Measurements from ENCODE around the gene AK1.
A peak's percentile ranks its signal among the peaks of the same experiment; 100 is the strongest.
"Not testable (repeated sequence)": the region's sequence is repeated elsewhere in the genome, so short reads cannot be mapped to it uniquely, and the experiment has no call there.

The AK1 gene

DNA sequence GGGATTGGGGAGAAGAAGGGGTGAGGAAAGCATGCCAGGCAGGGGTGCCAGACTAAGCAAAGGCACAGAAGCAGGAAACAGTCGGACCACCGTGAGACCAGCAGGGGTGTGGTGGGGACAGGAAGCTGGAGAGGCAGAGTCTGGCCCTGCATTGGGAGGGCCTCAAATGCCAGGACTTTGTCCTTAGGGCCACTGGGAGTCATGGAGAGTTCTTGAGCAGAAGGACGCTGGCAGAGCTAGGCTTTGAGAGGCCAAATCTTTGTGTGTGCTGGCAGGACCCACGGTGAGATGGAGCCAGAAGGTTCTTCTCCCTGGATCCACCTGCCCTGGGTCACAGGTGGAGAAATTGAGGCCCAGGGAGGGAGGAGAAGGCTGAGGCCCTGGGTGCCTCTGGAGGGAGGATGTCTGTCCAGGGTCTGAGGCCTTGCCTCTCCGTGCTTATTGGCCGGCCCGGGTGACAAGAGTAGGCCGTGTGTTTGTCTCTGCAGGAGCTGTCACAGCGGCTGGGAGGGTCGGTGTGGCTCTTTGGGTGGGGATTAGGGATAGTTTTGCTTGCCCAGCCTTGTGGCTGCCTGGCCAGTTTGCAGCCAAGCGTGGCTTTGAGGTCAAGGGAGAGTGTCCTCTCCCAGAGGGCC, 21.3 kb downstream of the AK1 start:
- no peak for DNase-seq
- in situ Hi-C loops (cut with MboI; ENCODE audit: low pct_unique_long_range_greater_than_20kb, low sequenced_read_pairs): no loop called here

DNA sequence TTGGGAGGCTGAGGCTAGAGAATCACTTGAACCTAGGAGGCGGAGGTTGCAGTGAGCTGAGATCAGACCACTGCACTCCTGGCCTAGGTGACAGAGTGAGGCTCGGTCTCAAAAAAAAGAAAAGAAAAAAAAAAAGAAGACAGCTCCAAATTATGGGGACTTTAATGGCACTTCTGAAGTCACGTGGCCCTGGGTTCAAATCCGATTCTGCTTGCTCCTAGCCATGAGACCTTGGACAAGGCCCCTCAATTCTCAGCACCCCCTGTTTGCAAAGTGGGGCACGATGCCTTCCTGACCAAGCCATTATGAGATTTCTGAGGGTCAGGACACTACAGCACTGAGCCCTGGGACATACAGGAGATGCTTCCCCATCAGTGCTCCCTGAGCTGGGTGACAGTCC, 22.0 kb downstream of the AK1 start:
- no peak for DNase-seq
- in situ Hi-C loops (cut with MboI; ENCODE audit: low pct_unique_long_range_greater_than_20kb, low sequenced_read_pairs): no loop called here

DNA sequence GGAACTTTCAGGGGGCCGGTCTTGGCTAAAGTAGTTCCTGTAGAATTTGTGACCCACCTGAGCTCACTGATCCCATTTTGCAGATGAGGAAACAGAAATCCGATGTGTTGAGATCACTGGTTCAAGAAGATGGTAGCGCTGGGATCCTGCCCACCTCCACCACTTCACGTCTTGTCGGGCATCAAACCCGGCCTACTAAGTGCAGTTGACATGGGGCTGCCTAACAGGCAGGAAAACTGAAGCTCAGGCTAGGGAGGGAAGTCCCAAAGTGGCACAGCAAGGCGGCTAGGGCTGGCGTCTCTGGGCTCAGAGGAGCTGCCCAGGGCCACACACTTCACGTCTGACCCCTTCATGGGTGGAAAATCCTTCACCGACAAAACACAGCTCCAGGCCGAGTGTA, 22.5 kb downstream of the AK1 start:
- in situ Hi-C loops (cut with MboI; ENCODE audit: low pct_unique_long_range_greater_than_20kb, low sequenced_read_pairs): no loop called here

DNA sequence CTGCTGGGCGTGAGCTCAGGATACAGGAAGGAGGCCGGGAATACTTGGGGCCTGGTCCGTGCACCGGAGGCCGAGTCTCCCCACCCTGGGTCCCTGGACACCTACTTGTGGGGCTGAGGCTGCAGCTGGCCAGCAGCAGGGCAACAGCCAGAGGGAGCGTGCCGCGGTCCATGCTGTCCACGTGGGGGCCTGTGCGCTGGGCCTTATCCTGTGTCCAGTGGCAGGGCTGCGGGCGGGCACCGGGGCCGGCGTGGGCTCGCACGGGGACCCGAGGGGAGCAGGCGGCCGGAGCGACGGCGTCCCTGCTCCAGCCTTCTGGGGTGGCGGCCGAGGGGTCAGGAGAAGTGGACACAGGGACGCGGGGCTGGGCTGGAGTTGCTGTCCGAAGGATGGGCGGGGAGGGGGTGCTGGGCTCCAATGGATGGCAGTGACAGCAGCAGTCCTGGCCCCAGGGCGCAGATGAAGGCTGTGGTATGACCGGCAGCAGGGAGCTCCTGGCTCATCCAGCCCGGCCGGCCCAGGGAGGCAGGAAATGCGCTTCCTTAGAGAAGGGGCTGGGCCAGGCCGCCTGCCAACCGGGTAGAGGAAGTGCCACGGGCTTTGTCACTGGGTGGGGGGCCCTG, 23.2 kb downstream of the AK1 start, which contains the start of gene ENG:
TSS of gene ENG (minus strand) at position 475 of the 623 bp plus-strand sequence. CDS start at position 172, 303 bp downstream.
- in situ Hi-C loops (cut with MboI; ENCODE audit: low pct_unique_long_range_greater_than_20kb, low sequenced_read_pairs): no loop called here
- DNase-seq: peak; percentile 35

More for the DNA sequence above, 22.5 kb downstream of the AK1 start:
- no peak for DNase-seq

DNA sequence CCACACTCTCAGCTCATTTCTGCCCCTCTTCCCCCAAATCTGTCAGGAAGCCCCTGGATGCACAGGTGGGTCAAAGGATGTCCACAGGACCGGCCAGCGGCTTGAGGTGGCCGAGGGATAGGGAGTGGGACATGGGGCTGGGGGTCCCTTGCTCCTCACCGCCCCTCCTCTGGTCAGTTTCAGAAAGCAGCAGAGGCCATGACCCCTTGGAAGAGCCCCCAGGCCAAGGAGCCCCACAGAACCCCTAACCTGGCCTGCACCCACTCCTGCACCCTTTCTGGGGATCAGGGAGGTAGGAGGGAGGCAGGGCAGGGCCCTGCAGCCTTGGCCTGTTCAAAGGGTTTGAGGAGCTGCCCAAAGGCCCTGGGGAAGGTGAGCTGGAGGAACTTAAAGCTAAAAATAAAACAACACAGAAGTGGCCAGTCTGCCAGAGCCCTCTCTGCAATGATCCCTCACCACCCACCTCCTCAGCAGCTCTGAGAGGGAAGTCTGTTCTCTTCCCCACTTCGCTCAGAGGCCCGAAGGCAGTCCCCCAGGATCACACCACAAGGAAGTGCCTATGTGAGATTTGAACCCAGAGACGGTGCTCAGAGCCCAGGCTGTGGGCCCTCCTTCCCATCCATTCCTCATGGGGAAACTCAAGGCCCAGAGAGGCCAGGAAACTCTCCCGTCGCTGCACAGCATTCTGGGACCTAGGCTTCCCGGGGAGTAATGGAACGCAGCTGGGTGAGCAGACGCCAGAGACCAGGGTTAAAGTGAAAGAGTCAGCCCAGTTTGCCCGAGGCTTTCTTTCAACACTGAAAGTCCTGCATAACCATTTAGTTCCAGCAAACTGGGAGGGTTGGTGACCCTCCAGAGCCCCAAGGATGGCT, 23.9 kb downstream of the AK1 start:
- DNase-seq: peak; percentile 42
- in situ Hi-C loops (cut with MboI; ENCODE audit: low pct_unique_long_range_greater_than_20kb, low sequenced_read_pairs): no loop called here

DNA sequence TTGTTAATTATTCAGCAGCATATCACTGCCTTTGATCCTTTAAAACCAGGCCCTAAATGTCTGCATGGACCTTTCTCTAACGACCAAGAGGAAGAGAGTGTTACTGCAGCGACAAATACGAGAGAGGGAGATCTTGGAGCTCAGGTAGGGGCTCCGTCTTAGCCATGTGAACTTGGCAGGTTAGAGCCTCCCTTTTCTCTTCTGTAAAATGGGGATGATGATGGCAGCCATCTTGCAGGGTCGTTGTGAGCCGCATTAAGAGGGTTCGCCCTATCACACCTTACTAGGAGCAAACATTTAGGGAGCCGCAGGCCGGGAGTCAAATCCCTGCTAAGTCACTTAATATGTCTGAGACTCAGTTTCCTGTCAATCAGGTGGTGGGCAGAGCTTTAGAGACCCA, 24.6 kb downstream of the AK1 start:
- in situ Hi-C loops (cut with MboI; ENCODE audit: low pct_unique_long_range_greater_than_20kb, low sequenced_read_pairs): no loop called here
- DNase-seq: no peak

DNA sequence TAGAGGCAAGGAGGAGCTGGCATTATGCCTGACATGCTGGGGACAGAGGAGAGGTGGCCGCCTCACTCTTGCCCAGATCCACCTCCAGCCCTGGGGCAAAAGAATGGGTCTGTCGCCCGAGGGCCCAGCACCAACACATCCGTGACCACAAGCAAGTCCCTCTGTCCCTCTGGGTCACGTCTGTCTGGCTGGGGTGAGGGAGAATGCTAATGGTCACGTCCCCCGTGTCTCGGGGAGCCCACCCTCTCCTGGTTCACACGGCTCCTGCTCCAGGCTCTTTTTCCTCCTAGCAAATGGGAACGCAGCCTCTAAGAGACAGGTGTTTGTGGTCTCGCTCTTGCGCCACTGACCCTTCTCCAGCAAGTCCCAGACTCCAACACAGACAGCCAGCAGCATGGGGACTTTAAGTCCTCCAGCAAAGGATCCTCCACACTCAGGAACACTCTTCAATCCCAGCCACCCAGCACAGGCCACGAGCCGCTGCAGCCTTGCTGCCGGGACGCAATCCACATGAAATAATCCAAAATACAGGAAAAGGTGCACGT, 27.1 kb downstream of the AK1 start:
- in situ Hi-C loops (cut with MboI; ENCODE audit: low pct_unique_long_range_greater_than_20kb, low sequenced_read_pairs): no loop called here
- DNase-seq: no peak

DNA sequence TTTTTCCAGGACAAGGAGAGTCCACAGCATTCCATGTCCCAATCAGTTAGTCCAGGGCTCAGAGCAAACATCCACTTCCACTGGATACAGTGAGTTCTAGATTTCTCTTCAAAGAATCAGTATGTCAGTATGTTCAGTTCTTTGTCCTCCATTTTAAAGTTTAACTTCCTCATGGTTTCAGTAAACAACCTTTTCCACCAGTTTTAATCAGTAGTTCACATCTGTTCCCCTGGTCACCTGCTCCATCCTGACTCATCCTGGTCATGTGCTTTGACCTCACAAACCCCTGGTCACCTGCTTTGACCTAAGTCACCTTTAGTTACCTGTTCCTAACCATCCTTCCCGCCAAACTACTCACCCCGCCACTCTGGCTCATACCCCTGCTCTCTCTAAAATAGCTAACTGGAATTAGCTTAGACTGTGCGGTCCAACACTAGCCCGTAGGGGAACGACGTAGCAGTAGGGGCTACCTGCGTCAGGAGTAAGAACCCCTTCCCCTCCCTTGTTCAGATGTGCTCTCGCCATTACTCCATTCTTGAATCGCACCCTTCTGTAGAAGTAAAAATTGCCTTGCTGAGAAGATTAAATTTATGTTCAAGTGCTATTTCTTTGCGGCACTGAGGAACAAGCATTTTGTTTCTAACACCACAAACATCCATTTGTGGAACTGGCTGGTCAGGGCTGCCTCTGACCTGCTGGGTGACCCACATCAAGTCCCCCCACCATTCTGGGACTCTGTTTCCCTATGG, 28.5 kb downstream of the AK1 start:
- in situ Hi-C loops (cut with MboI; ENCODE audit: low pct_unique_long_range_greater_than_20kb, low sequenced_read_pairs): no loop called here

DNA sequence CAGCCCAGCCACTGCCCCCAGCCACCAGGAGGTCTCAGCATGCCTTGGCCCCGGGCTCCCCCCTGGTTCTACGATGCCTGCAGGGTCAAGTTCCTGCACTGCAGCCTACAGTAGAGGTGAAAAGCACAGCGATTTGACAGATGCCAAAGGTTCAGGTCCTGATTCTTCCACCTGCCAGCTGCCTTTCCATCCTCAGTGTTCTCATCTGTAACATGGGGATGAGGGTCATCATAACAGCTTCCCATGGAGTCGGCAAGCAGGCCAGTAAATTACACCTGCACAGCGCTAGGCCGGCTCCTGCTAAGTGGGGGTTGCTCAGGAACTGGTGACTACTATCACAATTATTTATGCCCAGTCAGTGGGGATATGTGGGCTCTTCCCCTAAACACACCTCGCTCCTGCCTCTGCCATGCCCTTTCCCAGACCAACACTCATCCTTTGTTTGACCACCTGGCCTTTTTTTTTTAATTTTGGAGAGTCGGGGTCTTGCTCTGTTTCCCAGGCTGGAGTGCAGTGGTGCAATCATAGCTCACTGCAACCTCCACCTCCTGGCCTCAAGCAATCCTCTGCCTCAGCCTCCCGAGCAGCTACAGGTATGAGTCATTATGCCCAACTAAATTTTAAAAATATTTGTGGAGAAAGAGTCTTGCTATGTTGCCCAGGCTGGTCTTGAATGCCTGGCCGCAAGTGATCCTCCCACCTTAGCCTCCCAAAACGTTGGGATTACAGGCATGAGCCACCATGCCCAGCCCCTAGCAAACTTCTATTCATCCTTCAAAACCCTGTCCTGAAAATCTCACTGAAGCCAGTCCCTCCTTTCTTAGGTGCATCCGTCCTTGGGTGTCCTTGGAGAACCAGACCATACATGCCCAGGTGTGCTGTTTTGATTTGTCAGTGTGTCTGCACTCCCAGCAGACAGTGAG, 29.4 kb downstream of the AK1 start:
- in situ Hi-C loops (cut with MboI; ENCODE audit: low pct_unique_long_range_greater_than_20kb, low sequenced_read_pairs): no loop called here
- no peak for DNase-seq

More for the DNA sequence above, 28.5 kb downstream of the AK1 start:
- no peak for DNase-seq

DNA sequence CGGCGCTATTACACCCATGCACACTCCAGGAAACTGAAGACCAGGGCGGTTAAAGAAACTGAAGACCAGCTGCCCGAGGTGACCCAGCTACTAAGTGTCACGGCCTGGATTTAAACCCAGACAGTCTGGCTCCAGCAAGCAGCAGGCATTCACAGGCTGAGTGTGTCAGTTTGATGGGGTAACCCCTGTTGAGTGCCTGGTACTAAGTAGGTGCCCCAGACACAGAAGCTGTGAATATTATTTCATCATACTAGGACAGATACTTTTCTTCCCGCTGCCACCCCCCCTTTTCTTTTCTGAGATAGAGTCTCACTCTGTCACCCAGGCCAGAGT, 30.3 kb downstream of the AK1 start:
- no peak for DNase-seq
- in situ Hi-C loops (cut with MboI; ENCODE audit: low pct_unique_long_range_greater_than_20kb, low sequenced_read_pairs): no loop called here

DNA sequence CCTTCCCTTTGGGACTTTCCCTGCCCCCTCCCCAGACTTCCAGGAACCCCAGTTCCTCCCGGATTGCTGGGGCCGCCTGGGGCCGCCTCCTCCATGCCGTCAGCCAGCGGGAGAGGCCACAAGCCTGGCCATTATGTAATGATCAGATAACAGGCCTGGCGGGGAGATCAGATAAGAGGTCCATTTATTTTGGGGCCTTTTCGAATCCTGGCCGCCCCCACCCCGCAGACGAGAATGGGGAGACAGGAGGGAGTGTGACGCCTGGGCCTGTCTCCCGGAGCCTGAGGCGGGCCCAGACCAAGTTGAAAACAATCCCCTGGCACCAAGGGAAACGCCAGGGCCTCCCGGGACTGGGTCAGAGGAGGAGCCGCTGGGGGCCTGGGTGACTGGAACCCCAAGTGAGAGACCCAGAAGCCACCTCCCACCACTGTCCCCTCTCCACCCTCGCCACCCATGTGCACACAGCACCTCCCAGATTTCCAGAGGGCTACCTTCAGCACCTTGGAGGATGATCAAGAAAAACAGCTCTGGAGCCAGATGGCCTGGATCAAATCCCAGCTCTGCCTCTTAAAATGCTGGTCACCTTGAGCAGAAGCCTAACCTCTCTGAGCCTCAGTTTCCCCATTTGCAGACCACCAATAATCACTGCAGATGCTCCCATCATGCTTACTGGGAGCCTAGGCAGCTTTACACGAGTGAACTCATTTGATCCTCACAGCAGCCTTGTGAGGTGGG, 30.9 kb downstream of the AK1 start:
- in situ Hi-C loops (cut with MboI; ENCODE audit: low pct_unique_long_range_greater_than_20kb, low sequenced_read_pairs): no loop called here
- DNase-seq: no peak

DNA sequence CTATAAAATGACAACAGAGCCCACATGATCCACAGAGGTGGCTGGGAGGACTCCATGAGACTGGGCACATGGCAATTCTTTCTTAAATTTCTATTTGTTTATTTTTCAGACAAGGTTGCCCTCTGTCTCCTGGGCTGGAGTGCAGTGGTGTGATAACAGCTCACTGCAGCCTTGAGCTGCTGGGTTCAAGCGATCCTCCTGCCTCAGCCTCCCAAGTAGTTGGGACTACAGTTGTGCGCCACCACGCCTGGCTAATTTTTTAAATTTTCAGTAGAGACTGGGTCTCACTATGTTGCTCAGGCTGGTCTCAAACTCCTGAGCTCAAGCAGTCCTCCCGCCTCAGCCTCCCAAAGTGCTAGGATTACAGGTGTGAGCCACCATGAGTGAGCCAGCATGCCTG, 31.9 kb downstream of the AK1 start:
- in situ Hi-C loops (cut with MboI; ENCODE audit: low pct_unique_long_range_greater_than_20kb, low sequenced_read_pairs): not testable (repeated sequence)

DNA sequence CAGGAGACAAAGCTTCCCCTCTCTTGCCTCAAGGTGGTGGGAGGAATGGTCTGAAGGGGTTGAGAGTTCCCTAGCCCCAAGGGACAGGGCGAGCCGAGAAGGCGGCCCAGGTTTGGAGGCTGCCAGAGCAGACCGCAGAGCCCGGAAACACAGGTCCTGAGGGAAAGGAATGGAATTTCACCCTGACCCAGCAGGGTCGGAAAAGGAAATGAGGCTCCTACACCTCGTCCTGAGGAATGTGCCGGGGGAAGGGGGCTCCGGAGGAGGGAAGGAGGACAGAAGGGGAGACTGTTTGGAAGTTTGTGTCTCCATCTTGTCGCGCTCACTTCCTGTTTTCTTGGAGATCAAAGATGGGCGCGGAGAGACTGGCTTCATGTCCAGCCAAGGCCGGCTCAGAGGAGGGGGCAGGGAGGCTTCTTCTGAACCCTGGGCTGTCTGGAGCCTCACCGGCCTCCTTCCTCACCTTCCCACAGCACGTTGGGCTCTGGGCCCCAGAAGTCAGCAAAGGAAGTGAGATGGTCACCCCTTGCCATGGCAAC, 32.6 kb downstream of the AK1 start:
- in situ Hi-C loops (cut with MboI; ENCODE audit: low pct_unique_long_range_greater_than_20kb, low sequenced_read_pairs): no loop called here
- no peak for DNase-seq

More for the DNA sequence above, 31.9 kb downstream of the AK1 start:
- DNase-seq: not testable (repeated sequence)

DNA sequence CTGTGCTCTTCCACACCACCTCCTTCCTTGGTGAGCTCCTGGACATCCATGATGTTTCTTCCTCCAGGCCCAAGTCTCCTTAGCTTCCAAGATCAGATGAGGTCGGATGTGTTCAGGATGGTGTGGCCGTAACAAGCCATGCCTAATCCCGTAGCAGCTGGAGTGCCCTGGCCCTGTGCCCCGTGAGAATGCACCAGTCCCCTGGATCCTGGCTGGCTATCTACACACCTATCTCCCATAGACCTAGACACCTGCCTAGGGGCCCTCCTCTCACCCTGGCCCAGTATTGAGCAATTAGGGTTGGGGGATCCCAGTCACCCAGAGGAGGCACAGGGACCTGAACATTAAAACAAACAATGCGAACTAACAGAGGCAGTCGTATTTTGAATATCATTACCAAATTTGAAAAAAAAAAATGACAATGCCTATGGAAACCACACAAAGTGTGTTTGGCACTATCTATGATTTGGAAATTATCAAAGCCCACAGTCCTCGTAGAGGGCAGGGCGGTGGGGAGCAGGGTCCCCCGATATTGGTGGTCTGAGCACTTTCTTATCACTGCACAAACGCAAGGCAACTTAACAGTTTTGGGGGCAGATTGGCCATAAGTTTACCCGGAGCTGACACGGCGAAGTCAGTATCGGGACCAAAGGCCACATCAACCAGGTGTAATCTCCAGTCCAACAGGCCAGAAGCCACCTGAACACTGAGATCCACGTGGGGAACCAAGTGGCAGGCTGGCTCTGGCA, 36.2 kb downstream of the AK1 start:
- in situ Hi-C loops (cut with MboI; ENCODE audit: low pct_unique_long_range_greater_than_20kb, low sequenced_read_pairs): no loop called here
- no peak for DNase-seq

DNA sequence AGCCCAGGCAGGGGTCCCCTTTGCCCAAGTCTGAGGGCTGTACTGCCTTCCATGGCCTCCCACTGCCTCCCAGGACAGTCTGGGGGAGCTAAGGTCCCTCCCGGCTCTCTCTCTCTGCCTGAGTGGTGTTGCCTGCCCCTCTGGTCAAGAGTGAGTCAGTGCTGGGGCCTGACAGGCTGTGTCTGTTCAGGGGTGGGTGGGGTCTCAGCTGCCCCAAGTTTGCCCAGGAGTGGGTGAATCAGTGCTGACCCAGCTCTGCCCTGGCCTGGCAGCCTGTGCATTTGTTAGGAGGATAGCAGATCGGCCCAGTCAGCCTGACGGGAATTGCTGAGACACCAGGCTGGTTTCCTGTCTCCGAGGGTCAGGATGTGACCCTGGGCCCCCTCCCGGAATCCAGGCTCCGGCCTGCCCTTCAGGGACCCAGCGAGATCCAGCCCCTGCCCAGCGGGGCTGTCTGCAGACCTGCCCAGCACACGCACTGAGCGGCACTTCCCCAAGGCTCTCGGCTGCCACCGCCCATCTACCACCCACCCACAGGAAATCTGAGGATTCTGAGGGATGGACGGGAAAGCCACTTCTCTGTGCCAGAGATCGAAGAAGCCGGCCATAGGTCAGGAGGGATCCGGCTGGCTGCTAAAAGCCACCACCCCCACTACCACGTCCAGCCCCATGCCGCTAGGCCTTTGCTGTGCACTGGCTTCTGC, 38.9 kb downstream of the AK1 start:
- in situ Hi-C loops (cut with MboI; ENCODE audit: low pct_unique_long_range_greater_than_20kb, low sequenced_read_pairs): no loop called here
- no peak for DNase-seq

DNA sequence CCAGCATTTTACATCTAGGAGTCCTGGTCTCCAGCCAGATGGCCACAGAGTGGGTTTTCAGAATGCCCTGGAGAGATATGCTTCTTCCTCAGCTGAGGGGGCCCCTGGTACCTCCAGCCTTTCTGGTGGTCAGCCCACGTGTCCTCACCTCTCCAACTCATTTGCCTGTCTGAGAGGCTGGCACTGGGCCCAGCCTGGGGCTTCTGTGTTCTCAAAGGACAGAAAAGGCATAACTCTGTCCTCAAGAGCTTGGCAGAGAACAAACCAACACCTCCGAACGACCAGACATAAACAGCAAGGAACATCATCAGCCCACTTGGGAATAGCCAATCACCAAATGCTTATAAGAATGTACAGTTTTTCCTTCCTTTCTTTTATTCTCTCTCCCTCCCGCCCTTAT, 40.1 kb downstream of the AK1 start:
- in situ Hi-C loops (cut with MboI; ENCODE audit: low pct_unique_long_range_greater_than_20kb, low sequenced_read_pairs): no loop called here
- no peak for DNase-seq

Measured in KBM-7 (cell line).